Measurements from ENCODE around the gene CCDC178. TPM values are rescaled to one million over a fixed set of nuclear protein-coding genes. Genes with fewer than 3 reads are reported as not detected.

CCDC178 gene
- total and polyA plus RNA-seq, 2 experiments from 2014 or later = not detected

- Histone ChIP-seq H3K9me3 (ENCODE audit: low read depth) (no peaks in the 10 kb centered on the region), H3K9ac (no peak overlapping the region), H3K4me1 (ENCODE audit: insufficient read depth) (no peaks in the 10 kb centered on the region), H3K9me2 (ENCODE audit: insufficient read depth) (no peaks in the 10 kb centered on the region), H3K27me3 (replicated peaks; ENCODE audit: insufficient read depth) (no peaks in the 10 kb centered on the region), H3F3A (ENCODE audit: insufficient read depth) (no peaks in the 10 kb centered on the region), H4K20me1 (ENCODE audit: insufficient read depth) (no peaks in the 10 kb centered on the region), H3K4me2 (ENCODE audit: unreplicated experiment) (no peak overlapping the region), H3K79me2 (ENCODE audit: insufficient read depth) (no peaks in the 10 kb centered on the region), H3K36me3 (ENCODE audit: low read depth) (no peaks in the 10 kb centered on the region), H2AFZ (no peak overlapping the region), H3K27ac (no peak overlapping the region), H3K4me3 (no peak overlapping the region)
- WGBS, 2 experiments (ENCODE audit: low coverage in 1 of 2, low lambda C conversion rate in 2 of 2, missing lambda C conversion rate in 2 of 2) = 2 to 11% methylated on average over 2 of the region's 2 CpGs
- in situ Hi-C loops (cut with MboI) = no loop called here
- no peak for DNase-seq
- TF ChIP-seq EZH2phosphoT487 (IDR thresholded peaks at IDR 0.05; ENCODE audit: insufficient read depth, low read depth) = no peak
- TF ChIP-seq EZH2 (IDR thresholded peaks at IDR 0.05; ENCODE audit: insufficient read depth, poor library complexity, severe bottlenecking) = no peak
Measured at GRCh38 chr18:33195795-33196194, 244.7 kb downstream of the CCDC178 start.

- in situ Hi-C loops (cut with MboI) = no loop called here
Measured at GRCh38 chr18:33194793-33195192, 245.7 kb downstream of the CCDC178 start.

GRCh38 chr18:33184958-33185357, 255.6 kb downstream of the CCDC178 start:
- no peaks in the 10 kb centered on the region for H3K9me3 ChIP-seq (ENCODE audit: low read depth)

More at GRCh38 chr18:33194793-33195192, 245.7 kb downstream of the CCDC178 start:
- Histone ChIP-seq H3K4me3 (no peak overlapping the region), H2AFZ (no peak overlapping the region), H3K9me2 (ENCODE audit: insufficient read depth) (no peaks in the 10 kb centered on the region), H3K36me3 (ENCODE audit: low read depth) (no peaks in the 10 kb centered on the region), H3K27ac (no peak overlapping the region), H3K79me2 (ENCODE audit: insufficient read depth) (no peaks in the 10 kb centered on the region), H4K20me1 (ENCODE audit: insufficient read depth) (no peaks in the 10 kb centered on the region), H3K4me2 (ENCODE audit: unreplicated experiment) (no peak overlapping the region), H3K27me3 (replicated peaks; ENCODE audit: insufficient read depth) (no peaks in the 10 kb centered on the region), H3K9ac (no peak overlapping the region), H3K9me3 (ENCODE audit: low read depth) (no peaks in the 10 kb centered on the region), H3K4me1 (ENCODE audit: insufficient read depth) (no peaks in the 10 kb centered on the region), H3F3A (ENCODE audit: insufficient read depth) (no peaks in the 10 kb centered on the region)
- DNase-seq = no peak
- TF ChIP-seq EZH2 (IDR thresholded peaks at IDR 0.05; ENCODE audit: insufficient read depth, poor library complexity, severe bottlenecking) (no peak), EZH2phosphoT487 (IDR thresholded peaks at IDR 0.05; ENCODE audit: insufficient read depth, low read depth) (no peak)

GRCh38 chr18:33184175-33184574, 256.3 kb downstream of the CCDC178 start:
- no peaks in the 10 kb centered on the region for H3K4me1 ChIP-seq (ENCODE audit: insufficient read depth)
- no peaks in the 10 kb centered on the region for H3K9me2 ChIP-seq (ENCODE audit: insufficient read depth)
- no peak overlapping the region for H3K4me2 ChIP-seq (ENCODE audit: unreplicated experiment)
- no peak overlapping the region for H2AFZ ChIP-seq
- H3K36me3 ChIP-seq (ENCODE audit: low read depth) = no peaks in the 10 kb centered on the region
- H3K27ac ChIP-seq = no peak overlapping the region
- no peaks in the 10 kb centered on the region for H3K9me3 ChIP-seq (ENCODE audit: low read depth)
- H3F3A ChIP-seq (ENCODE audit: insufficient read depth) = no peaks in the 10 kb centered on the region
- H3K27me3 ChIP-seq (replicated peaks; ENCODE audit: insufficient read depth) = no peaks in the 10 kb centered on the region
- no peak overlapping the region for H3K4me3 ChIP-seq
- no peak overlapping the region for H3K9ac ChIP-seq
- no peak for TF ChIP-seq EZH2phosphoT487 (IDR thresholded peaks at IDR 0.05; ENCODE audit: insufficient read depth, low read depth)
- TF ChIP-seq EZH2 (IDR thresholded peaks at IDR 0.05; ENCODE audit: insufficient read depth, poor library complexity, severe bottlenecking) = no peak
- in situ Hi-C loops (cut with MboI) = no loop called here
- WGBS, 2 experiments (ENCODE audit: low coverage in 1 of 2, low lambda C conversion rate in 2 of 2, missing lambda C conversion rate in 2 of 2) = 9 to 17% methylated on average over 3 of the region's 3 CpGs
- no peaks in the 10 kb centered on the region for H3K79me2 ChIP-seq (ENCODE audit: insufficient read depth)
- no peak for DNase-seq
- no peaks in the 10 kb centered on the region for H4K20me1 ChIP-seq (ENCODE audit: insufficient read depth)

More at GRCh38 chr18:33184958-33185357, 255.6 kb downstream of the CCDC178 start:
- in situ Hi-C loops (cut with MboI) = no loop called here
- no peaks in the 10 kb centered on the region for H3K4me1 ChIP-seq (ENCODE audit: insufficient read depth)
- TF ChIP-seq EZH2 (IDR thresholded peaks at IDR 0.05; ENCODE audit: insufficient read depth, poor library complexity, severe bottlenecking) (no peak), EZH2phosphoT487 (IDR thresholded peaks at IDR 0.05; ENCODE audit: insufficient read depth, low read depth) (no peak)
- no peak overlapping the region for H2AFZ ChIP-seq
- no peak for DNase-seq
- H4K20me1 ChIP-seq (ENCODE audit: insufficient read depth) = no peaks in the 10 kb centered on the region
- no peak overlapping the region for H3K4me3 ChIP-seq
- no peaks in the 10 kb centered on the region for H3K27me3 ChIP-seq (replicated peaks; ENCODE audit: insufficient read depth)
- H3K9ac ChIP-seq = no peak overlapping the region
- H3K4me2 ChIP-seq (ENCODE audit: unreplicated experiment) = no peak overlapping the region
- no peaks in the 10 kb centered on the region for H3F3A ChIP-seq (ENCODE audit: insufficient read depth)
- H3K9me2 ChIP-seq (ENCODE audit: insufficient read depth) = no peaks in the 10 kb centered on the region
- 3 to 13% methylated on average over 3 of the region's 3 CpGs for WGBS, 2 experiments (ENCODE audit: low coverage in 1 of 2, low lambda C conversion rate in 2 of 2, missing lambda C conversion rate in 2 of 2)
- no peaks in the 10 kb centered on the region for H3K79me2 ChIP-seq (ENCODE audit: insufficient read depth)
- H3K27ac ChIP-seq = no peak overlapping the region
- no peaks in the 10 kb centered on the region for H3K36me3 ChIP-seq (ENCODE audit: low read depth)

GRCh38 chr18:33183136-33183535, 257.4 kb downstream of the CCDC178 start:
- no peak overlapping the region for H3K4me3 ChIP-seq
- H3K27me3 ChIP-seq (replicated peaks; ENCODE audit: insufficient read depth) = no peaks in the 10 kb centered on the region
- no peak overlapping the region for H3K4me2 ChIP-seq (ENCODE audit: unreplicated experiment)
- in situ Hi-C loops (cut with MboI) = no loop called here
- no peaks in the 10 kb centered on the region for H3K4me1 ChIP-seq (ENCODE audit: insufficient read depth)
- WGBS, 2 experiments (ENCODE audit: low coverage in 1 of 2, low lambda C conversion rate in 2 of 2, missing lambda C conversion rate in 2 of 2) = 57% methylated on average over 4 of the region's 4 CpGs
- H3K27ac ChIP-seq = no peak overlapping the region
- no peaks in the 10 kb centered on the region for H3K36me3 ChIP-seq (ENCODE audit: low read depth)
- H3K9ac ChIP-seq = no peak overlapping the region
- no peak for DNase-seq
- no peaks in the 10 kb centered on the region for H4K20me1 ChIP-seq (ENCODE audit: insufficient read depth)
- no peaks in the 10 kb centered on the region for H3F3A ChIP-seq (ENCODE audit: insufficient read depth)
- H3K9me2 ChIP-seq (ENCODE audit: insufficient read depth) = no peaks in the 10 kb centered on the region
- H3K79me2 ChIP-seq (ENCODE audit: insufficient read depth) = no peaks in the 10 kb centered on the region
- TF ChIP-seq EZH2 (IDR thresholded peaks at IDR 0.05; ENCODE audit: insufficient read depth, poor library complexity, severe bottlenecking) (no peak), EZH2phosphoT487 (IDR thresholded peaks at IDR 0.05; ENCODE audit: insufficient read depth, low read depth) (no peak)
- no peak overlapping the region for H2AFZ ChIP-seq
- H3K9me3 ChIP-seq (ENCODE audit: low read depth) = no peaks in the 10 kb centered on the region
